HG02759 (cell line): Measurements from ENCODE around the gene GPR158.
"Not testable (repeated sequence)": the region's sequence is repeated elsewhere in the genome, so short reads cannot be mapped to it uniquely, and the experiment has no call there.

ENCODE experiments used
- ATAC-seq: cut with Tn5 transposase; IDR thresholded peaks from one replicate; pipeline ENCODE4 v1.9.1; 2021; ENCODE audit warnings: mild to moderate bottlenecking, moderate library complexity; ENCODE audit not compliant: unreplicated experiment

The GPR158 gene

DNA sequence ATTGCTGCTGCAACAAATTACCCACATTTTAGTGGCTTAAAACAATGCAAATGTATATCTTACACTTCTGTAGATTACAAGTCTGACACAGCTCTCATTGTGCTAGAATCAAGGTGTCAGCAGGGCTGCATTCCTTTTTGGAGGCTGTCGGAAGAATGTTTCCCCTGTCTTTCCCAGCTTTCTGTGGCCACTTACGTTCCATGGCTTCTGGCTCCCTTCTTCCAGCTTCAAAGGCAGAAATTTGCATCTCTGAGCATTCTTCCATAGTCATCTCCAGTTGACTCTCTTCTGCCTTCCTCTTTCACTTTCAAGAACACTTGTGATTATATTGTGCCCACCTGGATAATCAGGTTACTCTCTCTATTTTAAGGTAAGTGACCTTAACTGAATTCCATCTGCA lies 125.3 kb downstream of the GPR158 start:
- ATAC-seq = no peak

DNA sequence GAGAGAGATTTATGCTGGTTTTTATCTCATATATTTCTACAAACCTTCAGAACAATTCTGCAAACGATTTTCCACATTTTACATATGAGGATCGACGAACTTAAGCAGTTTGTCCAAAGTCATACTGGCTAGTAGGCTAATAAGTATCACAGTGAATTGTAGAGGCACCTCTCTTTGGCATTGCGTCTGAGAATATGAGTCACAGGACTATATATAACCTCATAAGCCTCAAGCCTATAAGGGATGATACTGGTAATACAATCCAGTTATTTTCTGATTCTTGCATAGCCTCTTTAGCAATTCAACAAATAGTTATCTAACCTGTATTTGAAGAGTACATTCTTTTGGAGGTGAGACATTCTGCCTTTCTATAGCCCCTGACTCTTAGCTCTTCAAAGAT lies 129.8 kb downstream of the GPR158 start:
- no peak for ATAC-seq

DNA sequence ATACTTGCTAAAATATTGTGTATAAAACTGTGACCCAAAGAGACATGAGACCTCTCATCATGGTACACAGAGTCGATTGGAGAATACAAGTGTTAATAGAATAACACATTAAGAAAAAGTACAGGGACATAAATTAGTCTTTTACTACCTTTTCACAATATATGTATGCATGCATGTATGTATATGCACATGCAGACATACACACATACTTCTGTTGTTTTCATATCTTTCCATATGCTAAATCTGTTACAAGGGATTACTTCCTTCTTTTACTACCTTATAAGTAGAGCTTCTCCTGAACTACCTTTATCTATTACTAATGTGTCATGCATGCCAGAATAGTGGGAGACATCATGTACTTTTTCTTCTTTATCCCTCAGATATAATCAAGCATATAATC lies 131.6 kb downstream of the GPR158 start:
- ATAC-seq = no peak

DNA sequence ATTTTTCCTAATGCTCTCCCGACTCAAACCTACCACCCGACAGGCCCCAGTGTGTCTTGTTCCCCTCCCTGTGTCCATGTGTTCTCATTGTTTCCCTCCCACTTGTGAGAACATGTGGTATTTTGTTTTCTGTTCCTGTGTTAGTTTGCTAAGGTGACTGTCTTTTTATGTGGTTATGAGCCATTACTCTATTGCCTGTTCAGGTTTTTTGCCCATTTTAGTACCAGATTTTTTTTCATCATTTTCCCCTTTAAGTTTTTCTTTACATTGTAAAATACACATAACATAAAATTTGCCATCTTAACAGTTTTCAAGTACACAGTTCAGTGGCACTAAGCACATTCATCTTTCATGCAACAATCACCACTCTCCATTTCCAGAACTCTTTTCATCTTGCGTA lies 133.5 kb downstream of the GPR158 start:
- no peak for ATAC-seq

DNA sequence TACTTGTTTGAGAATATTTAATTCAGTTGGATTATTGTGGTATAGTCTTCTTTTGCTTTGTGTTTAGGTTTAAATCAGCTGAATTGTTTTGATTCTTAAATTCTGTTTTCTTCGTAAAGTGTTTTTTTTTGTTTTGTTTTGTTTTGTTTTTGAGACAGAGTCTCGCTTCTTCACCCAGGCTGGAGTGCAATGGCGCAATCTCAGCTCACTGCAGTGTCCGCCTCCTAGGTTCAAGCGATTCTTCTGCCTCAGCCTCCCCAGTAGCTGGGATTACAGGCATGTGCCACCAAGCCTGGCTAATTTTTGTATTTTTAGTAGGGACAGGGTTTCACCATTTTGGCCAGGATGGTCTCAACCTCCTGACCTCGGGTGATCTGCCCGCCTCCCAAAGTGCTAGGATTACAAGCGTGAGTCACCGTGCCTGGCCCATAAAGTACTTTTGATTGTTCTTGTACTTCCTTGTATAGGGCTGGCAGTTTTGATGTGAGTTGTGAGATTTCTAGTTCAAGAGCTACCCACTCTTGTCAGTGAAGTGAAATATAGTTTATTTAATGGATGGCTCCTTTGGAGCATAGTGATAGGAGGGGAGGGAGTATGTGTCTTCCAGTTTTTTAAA lies 142.9 kb downstream of the GPR158 start:
- not testable (repeated sequence) for ATAC-seq

DNA sequence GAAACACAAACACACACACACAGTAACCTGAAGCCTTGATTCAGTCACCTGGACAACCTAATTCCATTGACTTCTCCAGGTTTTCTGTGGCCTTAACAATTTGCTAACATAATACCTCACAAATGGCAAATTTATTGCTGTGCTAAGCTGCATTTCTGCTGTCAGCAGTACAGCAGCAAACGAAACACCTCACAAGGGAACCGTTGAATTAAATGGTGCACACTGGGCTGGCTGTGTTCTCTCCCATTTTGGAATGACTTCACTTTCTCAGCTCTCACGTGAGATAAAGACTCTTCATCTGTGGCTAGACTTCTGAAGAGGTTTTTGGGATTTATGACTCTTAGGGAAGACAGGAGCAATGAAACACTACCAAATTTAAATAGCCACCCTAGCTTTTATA lies 152.5 kb downstream of the GPR158 start:
- no peak for ATAC-seq

DNA sequence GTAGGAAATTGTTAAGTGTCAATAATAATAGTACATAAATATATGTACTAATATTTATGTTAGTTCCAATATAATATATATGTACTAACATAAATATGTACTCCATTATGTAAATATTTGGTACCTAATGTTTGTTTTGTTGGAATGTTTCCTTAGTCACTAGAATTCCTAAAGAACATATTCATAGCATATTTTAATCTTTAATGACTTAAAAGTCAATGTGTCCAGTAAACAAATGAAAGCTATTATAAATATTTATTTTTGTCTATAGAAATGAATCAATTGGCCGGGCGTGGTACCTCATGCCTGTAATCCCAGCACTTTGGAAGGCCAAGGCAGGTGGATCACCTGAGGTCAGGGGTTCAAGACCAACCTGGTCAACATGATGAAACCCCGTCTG lies 153.6 kb downstream of the GPR158 start:
- no peak for ATAC-seq

DNA sequence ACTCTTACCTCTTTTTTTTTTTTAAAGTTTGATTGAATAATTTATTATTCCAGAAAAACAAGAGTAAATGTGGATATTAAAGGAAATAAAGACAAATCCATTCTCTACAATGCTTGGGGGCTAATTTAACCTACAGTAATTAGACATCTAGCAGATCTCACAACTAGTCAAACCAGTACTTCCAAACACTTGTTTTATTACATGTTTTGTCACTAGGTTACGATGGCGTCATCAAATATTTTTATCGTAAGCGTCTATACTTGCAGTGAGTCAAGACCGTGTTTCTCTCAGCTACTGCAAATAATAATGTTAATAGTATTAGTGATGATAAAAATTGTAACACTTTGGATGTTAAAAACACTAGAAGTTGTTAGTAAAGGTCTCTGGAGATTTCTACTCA lies 154.8 kb downstream of the GPR158 start:
- ATAC-seq = not testable (repeated sequence)

DNA sequence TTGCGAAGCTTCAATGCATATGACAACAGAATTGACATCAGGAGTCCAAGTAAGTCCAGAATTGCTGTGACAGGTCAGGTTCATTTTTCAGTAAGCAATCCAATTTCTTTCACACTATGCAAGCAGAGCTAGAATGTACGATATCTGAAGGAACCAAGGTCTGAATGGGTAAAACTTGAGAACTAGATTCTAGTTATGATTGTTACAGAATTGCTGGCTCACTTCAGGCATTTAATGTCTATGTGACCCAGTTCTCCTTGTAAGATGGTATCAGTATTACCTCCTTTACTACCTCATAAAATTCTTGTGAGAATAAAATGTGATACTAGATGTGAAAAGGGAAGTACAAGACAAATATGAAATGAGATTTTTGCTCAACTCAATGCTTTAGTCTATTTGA lies 159.6 kb downstream of the GPR158 start:
- ATAC-seq = no peak

DNA sequence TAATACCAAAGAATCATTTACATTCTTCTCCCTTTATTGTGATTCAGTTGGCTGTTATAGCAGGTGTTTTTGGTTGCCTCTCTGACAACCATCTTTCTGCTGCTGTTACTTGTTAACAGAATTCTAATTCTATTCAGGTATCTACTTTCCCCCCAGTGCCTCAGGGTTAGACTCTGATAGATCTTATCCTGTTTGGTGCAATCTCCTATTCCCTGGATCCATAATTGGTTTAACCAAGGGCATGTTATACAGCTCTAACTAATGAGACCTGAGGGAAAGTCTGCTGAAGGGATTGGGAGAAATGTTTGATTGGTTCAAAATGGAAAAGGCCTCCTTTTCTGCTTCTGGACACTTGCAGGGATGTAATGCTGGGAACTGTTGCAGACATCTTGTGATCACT lies 161.5 kb downstream of the GPR158 start:
- ATAC-seq = no peak

DNA sequence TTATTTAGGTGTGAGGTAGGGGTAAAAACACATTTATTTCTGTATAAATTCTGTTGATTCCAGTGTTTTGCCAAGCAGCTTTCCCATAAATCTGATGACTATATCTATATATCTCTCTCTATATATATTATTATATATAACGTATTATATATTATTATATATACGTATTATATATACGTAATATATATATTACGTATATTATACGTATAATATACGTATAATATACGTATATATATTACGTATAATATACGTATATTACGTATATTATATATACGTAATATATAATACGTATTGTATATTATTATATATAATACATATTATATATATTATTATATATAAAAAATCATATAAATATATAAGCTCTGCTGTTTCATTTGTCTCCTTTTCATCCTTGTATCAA lies 163.5 kb downstream of the GPR158 start:
- no peak for ATAC-seq

DNA sequence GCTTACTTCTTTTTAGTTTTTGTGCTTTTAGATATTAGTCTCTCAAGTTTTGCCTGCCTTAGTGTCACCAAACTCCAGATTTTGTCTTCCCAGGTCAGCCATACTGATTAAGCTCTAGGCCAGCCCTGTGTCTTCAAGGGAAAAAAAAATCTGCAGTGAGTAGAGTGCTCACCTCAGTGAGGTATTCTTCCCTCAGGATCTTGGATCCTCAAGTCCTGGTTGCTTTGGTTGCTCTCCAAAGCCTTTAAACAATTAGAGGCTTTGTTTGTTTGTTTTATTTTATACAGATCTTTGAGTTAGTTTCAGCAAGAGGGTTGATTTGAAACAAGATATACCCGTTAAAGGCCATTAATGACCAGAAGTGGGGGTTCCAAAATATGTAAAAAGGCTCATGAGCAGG lies 165.2 kb downstream of the GPR158 start:
- no peak for ATAC-seq

DNA sequence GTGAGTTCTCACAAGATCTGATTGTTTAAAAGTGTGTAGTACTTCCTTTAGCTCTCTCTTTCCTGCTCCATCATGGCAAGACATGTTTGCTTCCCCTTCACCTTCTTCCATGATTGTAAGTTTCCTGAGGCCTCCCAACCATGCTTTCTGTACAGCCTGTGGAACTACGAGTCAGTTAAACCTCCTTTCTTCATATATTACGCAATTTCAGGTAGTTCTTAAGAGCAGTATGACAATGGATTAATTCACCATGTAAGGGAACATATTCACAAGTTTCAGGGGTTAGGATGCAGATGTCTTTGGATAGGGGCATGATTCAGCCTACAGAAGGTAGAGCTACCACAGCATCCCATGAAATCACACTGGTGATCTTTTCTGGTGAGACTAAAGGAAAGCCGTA lies 174.7 kb downstream of the GPR158 start:
- ATAC-seq = no peak

DNA sequence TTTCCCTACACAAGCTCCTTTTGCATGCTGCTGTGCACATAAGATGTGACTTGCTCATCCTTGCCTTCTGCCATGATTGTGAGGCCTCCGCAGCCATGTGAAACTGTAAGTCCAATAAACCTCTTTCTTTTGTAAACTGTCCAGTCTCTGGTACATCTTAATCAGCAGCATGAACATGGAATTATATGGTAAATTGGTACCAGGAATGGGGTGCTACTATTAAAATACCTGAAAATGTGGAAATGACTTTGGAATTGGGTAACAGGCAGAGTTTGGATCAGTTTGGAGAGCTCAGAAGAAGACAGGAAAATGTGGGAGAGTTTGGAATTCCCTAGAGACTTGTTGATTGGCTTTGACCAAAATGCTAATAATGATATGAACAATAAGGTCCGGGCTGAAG lies 181.8 kb downstream of the GPR158 start:
- no peak for ATAC-seq

DNA sequence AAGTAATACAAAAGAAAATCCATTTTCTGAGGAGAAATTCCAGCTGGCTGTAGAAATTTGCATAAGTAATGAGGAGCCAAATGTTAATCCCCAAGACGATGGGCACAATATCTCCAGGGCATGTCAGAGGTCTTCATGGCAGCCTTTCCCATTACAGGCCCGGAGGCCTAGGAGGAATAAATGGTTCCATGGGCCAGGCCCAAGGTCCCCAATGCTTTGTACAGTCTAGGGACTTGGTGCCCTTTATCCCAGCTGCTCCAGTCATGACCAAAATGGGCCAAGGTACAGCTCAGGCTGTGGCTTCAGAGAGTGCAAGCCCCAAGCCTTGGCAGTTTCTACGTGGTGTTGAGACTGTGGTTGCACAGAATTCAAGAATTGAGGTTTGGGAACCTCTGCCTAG lies 182.5 kb downstream of the GPR158 start:
- no peak for ATAC-seq

DNA sequence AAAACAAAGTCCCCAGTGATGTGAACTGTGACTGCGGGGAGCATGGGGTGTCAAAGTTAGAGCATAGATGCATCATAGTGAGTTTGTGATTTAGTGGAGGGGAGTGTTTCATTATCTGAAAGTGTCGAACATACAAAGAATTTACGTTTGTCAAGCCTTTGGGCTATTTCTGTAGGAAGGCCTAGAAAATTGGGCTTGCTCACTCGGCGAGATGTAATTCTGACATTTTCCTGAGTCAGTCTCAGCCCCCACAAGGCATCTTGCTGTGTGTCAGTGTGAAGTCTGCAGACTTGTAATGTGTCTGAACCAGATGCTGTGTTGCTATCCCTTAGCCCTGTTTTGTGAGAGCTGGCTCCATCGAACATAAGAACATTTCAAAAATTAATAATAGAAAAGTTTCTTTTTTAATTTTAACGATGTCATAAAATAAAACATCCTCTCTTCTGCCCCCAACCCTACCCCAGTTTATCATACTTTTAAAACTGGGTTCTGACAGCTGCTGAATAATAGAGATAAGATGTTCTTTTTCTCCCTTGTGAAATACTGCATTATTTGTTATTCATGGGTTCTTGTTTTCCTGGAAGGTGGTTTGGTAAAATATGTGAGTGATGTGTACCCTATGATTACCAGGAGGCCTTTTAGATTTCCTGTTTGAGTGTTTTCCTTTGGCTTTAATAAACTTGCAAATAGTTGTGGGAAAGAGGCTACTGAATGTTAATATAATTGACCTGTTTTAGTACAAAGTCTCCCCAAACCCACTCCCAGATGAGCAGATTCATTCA lies 207.4 kb downstream of the GPR158 start:
- ATAC-seq = no peak

DNA sequence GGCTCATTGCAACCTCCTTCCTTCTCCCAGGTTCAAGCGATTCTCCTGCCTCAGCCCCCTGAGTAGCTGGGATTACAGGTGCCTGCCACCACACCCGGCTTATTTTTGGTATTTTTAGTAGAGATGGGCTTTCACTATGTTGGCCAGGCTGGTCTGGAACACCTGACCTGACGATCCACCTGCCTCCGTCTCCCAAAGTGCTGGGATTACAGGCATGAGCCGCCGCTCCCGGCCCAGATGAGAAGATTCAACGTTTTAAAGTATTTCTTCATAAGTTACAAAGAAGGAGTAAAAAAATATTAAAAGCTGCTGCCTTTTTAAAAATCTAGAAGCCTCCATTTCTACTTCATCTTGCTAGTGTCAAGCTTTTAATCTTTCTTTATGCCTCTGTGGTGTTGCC lies 208.1 kb downstream of the GPR158 start:
- not testable (repeated sequence) for ATAC-seq

DNA sequence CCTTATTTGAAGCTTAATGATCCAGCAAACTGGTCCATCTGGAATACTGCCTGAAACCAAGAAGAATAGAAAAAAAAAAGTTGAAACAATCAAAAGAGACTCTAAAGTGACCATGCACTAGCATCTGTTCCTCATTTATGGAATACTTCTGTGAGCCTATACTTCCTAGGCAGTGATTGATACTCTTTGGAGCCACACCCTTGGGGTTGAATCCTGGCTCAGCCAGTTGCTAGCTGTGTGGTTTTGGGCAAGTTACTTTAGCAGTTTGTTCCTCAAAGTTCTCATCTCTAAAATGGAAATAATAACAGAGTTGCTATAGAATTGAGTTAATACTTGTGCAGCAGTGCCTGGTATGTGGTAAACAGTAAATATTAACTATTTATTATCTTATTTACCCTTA lies 208.9 kb downstream of the GPR158 start:
- ATAC-seq = no peak

DNA sequence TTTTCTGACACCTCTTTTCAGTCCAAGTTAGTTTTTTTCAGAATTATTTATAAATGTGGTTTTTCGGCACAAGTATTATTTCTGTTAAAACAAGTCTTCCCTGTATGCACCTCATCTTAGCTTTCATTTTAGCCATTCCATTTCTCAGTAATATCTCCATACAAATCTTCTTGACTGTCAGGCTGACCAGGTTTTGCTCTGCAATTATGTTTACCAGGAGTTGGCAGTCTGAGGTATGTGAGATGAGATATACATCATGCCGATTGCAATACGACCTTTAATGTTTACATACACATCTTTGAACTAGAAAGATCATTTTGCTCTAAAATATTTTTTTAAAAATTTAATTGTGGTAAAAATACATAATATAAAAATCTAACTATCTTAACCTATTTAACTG lies 209.8 kb downstream of the GPR158 start:
- no peak for ATAC-seq

DNA sequence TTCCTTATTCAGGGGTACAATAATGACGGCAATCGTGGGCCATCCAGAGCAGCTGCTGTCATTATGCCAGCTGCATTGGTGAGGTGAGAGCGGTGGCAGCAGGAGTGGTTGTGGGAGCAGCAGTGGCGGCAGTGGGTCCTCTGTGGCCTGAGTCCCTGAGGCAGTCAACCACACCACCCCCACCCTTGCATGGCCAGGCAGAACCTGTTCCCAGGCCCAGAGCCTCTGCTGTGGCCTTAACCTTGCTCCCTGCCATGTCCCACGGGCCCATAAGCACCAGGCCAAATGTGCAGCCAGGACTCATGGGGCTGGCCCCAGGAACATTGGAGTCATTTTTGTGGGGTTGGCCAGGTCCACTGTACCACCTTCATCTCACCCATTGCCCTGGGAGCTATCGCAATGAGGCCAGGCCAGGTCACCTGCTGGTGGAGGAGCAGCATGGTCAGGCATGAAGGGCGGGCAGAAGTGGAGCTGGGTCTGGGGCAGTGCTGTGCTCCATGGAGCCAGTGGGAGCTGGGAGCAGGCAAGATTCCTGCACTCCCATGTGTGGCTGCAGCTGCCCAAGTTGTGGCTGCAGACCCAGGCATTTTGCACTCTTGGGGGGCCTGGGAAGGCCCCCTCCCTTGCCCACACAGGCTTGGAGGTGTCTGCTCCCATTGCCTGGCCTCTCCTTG lies 213.5 kb downstream of the GPR158 start:
- ATAC-seq = no peak

DNA sequence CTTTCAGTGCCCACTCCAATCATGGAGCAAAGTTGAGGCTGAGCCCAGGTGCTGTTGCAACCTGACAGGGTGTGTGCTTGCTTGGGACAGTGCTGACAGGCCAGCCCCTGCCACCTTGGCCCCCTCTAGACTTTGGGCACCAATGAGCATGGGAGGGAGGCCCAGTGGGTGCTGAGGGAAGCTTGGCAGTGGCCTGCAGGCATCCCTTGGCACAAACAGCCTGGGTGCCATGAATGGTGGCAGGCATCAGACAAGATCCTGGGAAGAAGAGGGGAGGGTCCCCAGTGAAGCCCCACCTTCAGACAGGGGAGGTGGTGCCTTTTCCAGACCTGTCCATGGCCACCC lies 214.0 kb downstream of the GPR158 start:
- no peak for ATAC-seq

DNA sequence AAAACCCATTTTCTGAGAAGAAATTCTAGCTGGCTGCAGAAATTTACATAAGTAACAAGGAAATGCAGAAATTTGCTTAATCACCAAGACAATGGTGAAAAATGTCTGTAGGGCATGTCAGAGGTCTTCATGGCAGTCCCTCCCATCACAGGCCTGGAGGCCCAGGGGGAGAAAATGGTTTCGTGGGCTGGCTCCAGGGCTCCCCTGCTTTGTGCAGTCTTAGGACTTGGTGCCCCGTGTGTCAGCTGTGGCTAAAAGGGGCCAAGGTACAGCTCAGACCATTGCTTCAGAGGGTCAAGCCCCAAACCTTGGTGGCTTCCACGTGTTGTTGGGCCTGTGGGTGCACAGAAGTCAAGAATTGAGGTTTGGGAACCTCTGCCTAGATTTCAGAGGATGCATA lies 215.9 kb downstream of the GPR158 start:
- no peak for ATAC-seq
